ENCODE results near the gene HSPB8. TPM values are rescaled to one million over a fixed set of nuclear protein-coding genes. Genes with fewer than 3 reads are reported as not detected.

HSPB8 gene
- total and polyA plus RNA-seq, 8 donors = 5.4 to 21.2 (median 9.7) TPM

GRCh38 chr12:119136811-119137410 is 41.8 kb upstream of the HSPB8 start:
- Histone ChIP-seq H3K4me3 (no peak overlapping the region), H3K27me3 (no peaks in the 10 kb centered on the region), H3K36me3 (no peaks in the 10 kb centered on the region), H3K4me1 (no peaks in the 10 kb centered on the region), H3K9me3 (no peaks in the 10 kb centered on the region), H3K27ac (no peak overlapping the region)
- DNase-seq (no peak), ATAC-seq (no peak), FAIRE-seq (no peak)
- WGBS, 2 donors = 70 to 76% methylated on average over 4 of the region's 4 CpGs
- no peak for TF ChIP-seq CTCF (IDR thresholded peaks at IDR 0.05)
- intact Hi-C loops (cut with DNase I) = no loop called here

- intact Hi-C loops (cut with DNase I) = no loop called here
- DNase-seq = no peak
- Histone ChIP-seq H3K4me3 (no peak overlapping the region), H3K36me3 (no peaks in the 10 kb centered on the region), H3K4me1 (no peaks in the 10 kb centered on the region), H3K27me3 (no peaks in the 10 kb centered on the region), H3K9me3 (no peaks in the 10 kb centered on the region), H3K27ac (no peak overlapping the region)
- 75 to 78% methylated on average over 2 of the region's 2 CpGs for WGBS, 2 donors
- FAIRE-seq = no peak
- no peak for TF ChIP-seq CTCF (IDR thresholded peaks at IDR 0.05)
- ATAC-seq = no peak
These were observed 39.3 kb upstream of the HSPB8 start for GRCh38 chr12:119139448-119139847.

GRCh38 chr12:119145367-119145766 is 33.4 kb upstream of the HSPB8 start:
- Histone ChIP-seq H3K27ac (no peak overlapping the region), H3K27me3 (no peaks in the 10 kb centered on the region), H3K36me3 (no peaks in the 10 kb centered on the region), H3K9me3 (no peaks in the 10 kb centered on the region), H3K4me3 (no peak overlapping the region), H3K4me1 (no peaks in the 10 kb centered on the region)
- WGBS, 2 donors = 43 to 56% methylated on average over 13 of the region's 13 CpGs
- FAIRE-seq (no peak), ATAC-seq (no peak), DNase-seq (no peak)
- TF ChIP-seq CTCF (IDR thresholded peaks at IDR 0.05) = no peak
- intact Hi-C loops (cut with DNase I) = no loop called here

GRCh38 chr12:119147847-119148448 is 30.8 kb upstream of the HSPB8 start:
- intact Hi-C loops (cut with DNase I) = no loop called here
- WGBS, 2 donors = 64 to 72% methylated on average over 2 of the region's 2 CpGs
- H3K9me3 ChIP-seq = no peaks in the 10 kb centered on the region
- peaks cover 0 to 5% (median 0%) of the 10 kb centered on the region in 4 donors for H3K27me3 ChIP-seq
- no peak for FAIRE-seq
- no peak for ATAC-seq
- H3K27ac ChIP-seq = no peak overlapping the region
- no peak overlapping the region for H3K4me3 ChIP-seq
- TF ChIP-seq CTCF (IDR thresholded peaks at IDR 0.05) = no peak
- no peaks in the 10 kb centered on the region for H3K36me3 ChIP-seq
- H3K4me1 ChIP-seq = no peaks in the 10 kb centered on the region
- no peak for DNase-seq

GRCh38 chr12:119149270-119149669 is 29.5 kb upstream of the HSPB8 start:
- no peaks in the 10 kb centered on the region for H3K9me3 ChIP-seq
- peaks cover 0 to 6% (median 0%) of the 10 kb centered on the region in 4 donors for H3K27me3 ChIP-seq
- ATAC-seq = no peak
- H3K4me3 ChIP-seq = no peak overlapping the region
- no peak overlapping the region for H3K27ac ChIP-seq
- H3K4me1 ChIP-seq = no peaks in the 10 kb centered on the region
- WGBS, 2 donors = 80 to 87% methylated on average over 7 of the region's 7 CpGs
- intact Hi-C loops (cut with DNase I) = no loop called here
- DNase-seq = no peak
- TF ChIP-seq CTCF (IDR thresholded peaks at IDR 0.05) = no peak
- H3K36me3 ChIP-seq = no peaks in the 10 kb centered on the region
- FAIRE-seq = no peak

All from pancreas (tissue), 10 donors.